Stimulated activated naive CD4-positive, alpha-beta T cell (primary cell): ENCODE measurements around the gene PSMB3.
"Not testable (repeated sequence)": the region's sequence is repeated elsewhere in the genome, so short reads cannot be mapped to it uniquely, and the experiment has no call there.

Experiments
- DNase-seq, 6 experiments: peaks; one replicate each; lab custom pipeline; 2025; lab: John Stamatoyannopoulos, UW

The PSMB3 gene

DNA sequence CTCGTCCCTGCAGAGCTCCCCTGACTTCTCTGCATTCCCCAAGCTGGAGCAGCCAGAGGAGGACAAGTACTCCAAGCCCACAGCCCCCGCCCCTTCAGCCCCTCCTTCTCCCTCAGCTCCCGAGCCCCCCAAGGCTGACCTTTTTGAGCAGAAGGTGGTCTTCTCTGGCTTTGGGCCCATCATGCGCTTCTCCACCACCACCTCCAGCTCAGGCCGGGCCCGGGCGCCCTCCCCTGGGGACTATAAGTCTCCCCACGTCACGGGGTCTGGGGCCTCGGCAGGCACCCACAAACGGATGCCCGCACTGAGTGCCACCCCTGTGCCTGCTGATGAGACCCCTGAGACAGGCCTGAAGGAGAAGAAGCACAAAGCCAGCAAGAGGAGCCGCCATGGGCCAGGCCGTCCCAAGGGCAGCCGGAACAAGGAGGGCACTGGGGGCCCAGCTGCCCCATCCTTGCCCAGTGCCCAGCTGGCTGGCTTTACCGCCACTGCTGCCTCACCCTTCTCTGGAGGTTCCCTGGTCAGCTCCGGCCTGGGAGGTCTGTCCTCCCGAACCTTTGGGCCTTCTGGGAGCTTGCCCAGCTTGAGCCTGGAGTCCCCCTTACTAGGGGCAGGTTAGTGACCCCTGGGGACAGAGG lies 36.1 kb upstream of the PSMB3 start:
- DNase-seq, result no peak

DNA sequence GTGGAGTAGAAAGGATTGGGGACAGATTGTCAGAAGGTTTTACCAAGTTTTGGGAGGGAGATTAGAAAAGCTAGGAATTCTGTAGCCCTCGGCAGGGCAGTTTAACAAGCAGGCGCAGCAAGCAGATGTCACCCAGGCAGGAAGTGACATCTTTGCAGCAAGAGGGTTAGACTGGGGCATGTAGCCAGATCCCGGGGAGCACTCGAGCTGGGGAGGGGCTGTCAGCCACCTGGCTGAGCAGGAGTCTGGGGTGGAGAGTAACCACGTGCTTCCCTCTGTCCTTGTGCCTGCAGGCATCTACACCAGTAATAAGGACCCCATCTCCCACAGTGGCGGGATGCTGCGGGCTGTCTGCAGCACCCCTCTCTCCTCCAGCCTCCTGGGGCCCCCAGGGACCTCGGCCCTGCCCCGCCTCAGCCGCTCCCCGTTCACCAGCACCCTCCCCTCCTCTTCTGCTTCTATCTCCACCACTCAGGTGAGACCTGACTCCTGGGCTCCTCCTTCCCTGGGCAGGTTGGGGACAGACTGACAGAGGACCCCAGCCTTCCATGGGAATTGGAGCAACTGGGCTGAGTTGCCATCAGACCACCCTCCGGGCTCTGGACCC lies 35.3 kb upstream of the PSMB3 start:
- DNase-seq, result no peak

DNA sequence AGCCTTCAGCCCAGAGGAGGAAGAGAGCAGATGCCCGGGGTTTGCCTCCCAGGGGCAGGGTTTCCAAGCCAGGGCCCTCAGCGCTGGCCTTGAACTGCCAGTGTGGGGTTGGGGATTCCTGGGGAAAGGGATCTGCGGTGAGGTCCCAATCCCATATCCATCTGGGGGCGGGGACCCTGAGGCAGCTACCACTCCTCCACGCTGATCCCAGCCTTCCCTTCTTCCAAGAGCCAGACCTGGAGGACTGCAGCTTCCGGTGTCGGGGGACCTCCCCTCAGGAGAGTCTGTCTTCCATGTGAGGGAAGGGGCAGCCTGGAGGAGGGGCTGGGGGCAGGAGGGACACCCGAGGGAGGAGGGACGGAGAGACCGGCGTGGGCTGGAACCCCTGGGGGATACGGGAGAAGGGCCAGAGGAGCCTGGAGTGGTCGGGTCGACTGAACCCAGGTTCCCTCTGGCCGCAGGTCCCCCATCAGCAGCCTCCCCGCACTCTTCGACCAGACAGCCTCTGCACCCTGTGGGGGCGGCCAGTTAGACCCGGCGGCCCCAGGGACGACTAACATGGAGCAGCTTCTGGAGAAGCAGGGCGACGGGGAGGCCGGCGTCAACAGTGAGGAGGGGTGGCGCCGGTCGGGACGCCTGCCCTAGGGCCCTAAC lies 33.1 kb upstream of the PSMB3 start:
- DNase-seq, result no peak

DNA sequence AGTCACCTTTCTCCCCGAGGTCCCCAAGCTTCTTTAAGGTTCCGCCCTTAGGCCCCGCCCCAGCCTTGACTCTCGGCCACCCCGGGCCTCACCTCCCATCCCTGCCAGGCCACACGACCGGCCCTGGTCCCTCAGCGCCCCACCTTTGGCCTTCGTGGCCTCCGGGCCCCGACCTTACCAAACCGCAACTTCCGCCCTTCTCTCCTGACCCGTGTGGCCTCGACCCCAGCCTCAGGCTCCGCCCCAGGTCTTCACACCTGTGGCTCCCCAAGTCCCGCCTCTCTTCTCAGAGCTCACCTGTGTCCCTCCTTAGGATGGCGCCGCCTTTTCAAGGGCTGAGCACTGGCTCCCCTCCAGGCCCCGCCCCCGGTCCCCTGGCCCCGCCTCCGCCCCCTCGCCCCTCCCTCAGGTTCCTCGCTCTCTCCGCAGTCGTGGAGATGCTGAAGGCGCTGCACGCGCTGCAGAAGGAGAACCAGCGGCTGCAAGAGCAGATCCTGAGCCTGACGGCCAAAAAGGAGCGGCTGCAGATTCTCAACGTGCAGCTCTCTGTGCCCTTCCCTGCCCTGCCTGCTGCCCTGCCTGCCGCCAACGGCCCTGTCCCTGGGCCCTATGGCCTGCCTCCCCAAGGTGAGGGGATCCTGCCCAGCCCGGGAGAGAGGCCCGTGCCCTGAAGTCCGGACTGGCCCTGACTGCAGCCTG lies 32.4 kb upstream of the PSMB3 start:
- peak in 2 of 6 experiments; percentile 6 to 25 for DNase-seq

DNA sequence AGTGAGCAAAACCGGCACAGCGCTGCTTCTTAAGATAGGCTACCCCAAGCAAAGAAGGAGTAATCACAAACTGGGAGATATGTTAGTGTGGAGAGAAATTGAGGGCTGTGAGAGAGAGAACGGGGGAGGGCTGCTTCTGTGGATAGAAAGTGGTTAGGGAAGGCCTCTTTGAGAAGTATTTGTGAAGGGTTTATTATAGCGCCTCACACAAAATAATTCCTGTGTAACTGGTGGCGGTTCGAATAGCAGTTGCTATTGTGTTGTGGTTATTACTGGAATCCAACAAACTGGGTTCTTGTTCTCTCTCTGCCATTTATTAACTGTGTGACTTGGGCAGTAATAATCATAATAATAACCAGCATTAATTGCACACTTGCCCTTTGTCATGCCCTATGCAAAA lies 31.6 kb upstream of the PSMB3 start:
- no peak for DNase-seq

DNA sequence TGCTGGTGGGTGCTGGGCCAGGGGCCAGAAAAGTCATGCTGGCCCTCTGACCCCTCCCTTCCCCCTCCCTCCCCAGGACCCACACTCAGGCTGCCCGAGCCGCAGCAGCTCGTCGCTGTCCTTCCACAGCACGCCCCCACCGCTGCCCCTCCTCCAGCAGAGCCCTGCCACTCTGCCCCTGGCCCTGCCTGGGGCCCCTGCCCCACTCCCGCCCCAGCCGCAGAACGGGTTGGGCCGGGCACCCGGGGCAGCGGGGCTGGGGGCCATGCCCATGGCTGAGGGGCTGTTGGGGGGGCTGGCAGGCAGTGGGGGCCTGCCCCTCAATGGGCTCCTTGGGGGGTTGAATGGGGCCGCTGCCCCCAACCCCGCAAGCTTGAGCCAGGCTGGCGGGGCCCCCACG lies 30.7 kb upstream of the PSMB3 start:
- DNase-seq, result no peak

DNA sequence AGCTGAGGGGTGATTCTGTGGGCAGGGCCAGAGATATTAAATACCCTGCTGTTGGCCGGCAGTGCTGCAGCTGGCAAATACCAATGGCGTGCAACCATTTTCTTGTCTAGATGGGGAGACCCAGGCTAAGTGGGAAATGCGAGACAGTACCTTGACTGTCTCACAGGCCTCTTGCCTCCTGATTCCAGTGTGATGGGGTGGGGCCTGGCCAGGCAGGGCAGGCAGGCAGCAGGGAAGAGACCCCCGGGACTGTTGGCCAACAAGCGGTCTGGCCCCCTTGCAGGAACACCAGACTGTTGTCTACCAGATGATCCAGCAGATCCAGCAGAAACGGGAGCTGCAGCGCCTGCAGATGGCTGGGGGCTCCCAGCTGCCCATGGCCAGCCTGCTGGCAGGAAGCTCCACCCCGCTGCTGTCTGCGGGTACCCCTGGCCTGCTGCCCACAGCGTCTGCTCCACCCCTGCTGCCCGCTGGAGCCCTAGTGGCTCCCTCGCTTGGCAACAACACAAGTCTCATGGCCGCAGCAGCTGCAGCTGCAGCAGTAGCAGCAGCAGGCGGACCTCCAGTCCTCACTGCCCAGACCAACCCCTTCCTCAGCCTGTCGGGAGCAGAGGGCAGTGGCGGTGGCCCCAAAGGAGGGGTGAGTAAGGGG lies 28.1 kb upstream of the PSMB3 start:
- no peak for DNase-seq

DNA sequence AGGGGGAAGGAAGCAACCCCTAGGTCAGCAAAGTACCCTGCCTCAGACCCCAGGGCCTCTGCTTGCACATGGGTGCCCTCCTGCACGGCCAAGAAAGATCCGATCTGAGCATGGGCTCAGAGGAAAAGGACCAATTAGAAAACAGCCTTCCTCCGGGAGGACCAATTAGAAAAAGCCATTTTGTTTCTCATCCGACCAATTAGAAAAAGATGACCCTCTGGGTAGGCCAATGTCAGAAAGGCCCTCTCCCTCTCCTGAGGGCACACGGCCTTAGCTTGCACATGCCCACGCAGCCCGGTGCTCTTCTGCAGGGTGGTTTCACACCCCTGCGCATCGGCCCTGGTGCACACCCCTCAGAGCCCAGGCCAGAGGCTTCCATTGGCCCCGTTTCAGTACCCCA lies 27.5 kb upstream of the PSMB3 start:
- DNase-seq, result no peak

DNA sequence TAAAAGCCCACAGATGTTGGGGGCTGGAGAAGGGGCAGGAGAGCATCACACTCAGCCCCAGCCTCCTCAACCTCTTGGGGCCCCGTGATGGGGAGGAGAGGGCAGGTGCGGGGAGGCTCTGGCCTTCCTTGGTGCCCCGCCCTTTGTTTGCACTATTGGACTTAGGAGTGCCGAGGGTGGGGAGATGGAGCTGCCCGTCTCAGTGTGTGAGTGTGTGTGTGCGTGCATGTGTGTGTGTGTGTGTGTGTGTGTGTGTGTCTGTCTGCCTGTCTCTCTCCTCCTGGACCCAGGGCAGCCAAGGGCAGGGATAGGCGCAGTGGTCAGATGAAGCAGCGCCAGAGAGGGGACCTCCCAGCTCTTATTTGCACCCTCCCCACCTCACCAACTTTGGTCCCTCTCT lies 26.4 kb upstream of the PSMB3 start:
- not testable (repeated sequence) for DNase-seq

DNA sequence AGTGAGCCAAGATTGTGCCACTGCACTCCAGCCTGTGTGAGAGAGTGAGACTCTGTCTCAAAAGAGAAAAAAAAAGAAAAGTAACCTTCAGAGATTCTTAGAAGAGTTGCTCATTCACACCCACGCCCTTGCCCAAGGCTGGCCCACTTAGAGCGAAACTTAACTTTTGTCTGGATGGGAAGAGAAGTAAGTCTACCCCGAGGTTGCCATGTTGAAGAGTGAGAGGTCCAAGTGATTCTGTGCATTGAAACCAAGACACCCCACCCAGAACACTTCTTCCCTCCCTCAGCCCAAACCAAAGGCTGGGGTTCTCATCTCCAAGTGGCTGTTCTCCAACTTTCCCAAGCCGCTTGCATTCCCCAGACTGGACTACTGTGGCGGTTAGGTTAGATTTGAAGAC lies 24.8 kb upstream of the PSMB3 start:
- peak in 3 of 6 experiments; percentile 27 to 64 (median 45) for DNase-seq

DNA sequence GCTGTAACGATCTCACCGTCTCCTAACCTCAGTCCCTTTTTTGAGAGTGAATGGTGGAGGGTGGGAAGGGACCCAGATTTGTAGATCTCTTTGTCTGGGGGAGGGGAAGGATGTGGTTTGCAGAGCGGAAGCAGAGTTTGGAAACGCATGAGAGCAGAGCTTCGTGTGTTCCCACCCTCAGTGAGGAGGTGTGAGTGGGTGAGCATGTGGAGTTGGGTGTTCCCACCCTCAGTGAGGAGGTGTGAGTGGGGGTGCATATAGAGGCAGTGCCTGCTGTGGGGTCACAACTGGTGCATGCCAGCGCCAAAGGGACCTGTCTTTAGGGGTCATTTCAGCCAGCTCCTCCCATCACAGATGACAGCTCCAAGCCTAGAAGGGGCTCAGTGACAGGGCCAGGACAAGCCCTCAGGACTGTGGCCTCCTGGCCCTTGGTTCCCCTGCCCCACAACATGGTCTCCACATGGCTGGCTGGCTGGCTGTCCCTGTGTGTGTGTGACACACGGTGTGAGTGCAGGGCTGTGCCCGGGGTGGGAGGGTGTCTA lies 24.2 kb upstream of the PSMB3 start:
- peak; percentile 50 to 88 (median 75) for DNase-seq

DNA sequence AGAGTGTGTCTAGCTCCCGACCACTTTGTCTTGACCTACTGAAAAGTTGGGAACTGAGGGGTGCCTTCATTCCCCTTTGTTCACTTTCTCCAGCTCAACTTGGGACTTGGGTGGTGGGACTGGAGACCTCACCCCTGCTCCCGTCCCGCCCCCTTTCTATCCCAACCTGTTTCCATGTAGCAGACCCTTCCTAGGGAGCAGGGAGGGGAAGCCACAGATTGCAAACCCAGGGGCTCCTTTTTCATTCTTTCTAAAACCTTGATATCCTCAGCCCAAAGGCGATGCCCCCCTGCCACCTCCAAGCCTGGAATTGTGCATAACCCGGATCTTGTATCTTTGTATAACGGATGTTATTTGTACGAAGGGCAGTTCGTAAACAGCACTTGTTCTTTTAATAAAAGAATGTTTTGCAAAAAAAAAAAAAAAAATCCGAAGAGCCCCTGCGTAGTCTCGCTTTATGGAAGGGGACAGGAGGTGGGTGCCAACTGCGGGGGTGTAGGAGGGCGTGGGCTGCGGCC lies 23.1 kb upstream of the PSMB3 start:
- no peak for DNase-seq

DNA sequence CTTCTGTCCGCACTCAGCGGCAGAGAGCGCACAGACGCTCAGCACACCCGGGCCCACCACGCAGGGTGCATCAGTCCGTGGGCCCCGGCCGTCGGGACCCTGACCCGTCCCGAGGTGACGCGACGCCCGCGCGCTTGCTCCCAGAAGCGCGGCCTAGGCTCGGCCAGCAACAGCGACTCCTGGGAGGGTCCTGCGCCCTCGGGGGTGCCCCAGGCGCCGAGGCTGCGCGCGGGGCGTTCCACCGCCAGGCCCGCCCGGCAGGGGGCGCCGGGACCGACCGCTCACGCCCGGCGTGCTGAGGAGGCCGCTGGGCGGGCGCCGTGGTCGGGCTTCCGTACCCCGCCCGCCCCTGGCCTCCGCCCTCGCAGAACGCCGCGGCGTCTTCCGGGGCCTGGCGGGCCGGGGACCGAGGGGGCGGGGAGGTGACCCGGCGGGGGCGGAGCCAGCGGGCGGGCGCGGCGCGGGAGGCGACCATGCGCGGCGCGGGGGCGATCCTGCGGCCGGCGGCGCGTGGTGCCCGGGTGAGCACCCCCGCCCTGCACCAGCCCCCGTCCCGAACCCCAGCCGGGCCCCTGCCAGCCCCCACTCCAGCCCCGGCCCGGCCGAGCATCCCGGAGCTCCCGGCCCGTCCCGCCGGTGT lies 22.5 kb upstream of the PSMB3 start, which contains the start of gene CISD3:
Gene CISD3 (plus strand): TSS at position 456 of the 640 bp plus-strand sequence. CDS start 18 bp downstream, at position 474.
- DNase-seq, result peak; percentile 69 to 87 (median 74)

DNA sequence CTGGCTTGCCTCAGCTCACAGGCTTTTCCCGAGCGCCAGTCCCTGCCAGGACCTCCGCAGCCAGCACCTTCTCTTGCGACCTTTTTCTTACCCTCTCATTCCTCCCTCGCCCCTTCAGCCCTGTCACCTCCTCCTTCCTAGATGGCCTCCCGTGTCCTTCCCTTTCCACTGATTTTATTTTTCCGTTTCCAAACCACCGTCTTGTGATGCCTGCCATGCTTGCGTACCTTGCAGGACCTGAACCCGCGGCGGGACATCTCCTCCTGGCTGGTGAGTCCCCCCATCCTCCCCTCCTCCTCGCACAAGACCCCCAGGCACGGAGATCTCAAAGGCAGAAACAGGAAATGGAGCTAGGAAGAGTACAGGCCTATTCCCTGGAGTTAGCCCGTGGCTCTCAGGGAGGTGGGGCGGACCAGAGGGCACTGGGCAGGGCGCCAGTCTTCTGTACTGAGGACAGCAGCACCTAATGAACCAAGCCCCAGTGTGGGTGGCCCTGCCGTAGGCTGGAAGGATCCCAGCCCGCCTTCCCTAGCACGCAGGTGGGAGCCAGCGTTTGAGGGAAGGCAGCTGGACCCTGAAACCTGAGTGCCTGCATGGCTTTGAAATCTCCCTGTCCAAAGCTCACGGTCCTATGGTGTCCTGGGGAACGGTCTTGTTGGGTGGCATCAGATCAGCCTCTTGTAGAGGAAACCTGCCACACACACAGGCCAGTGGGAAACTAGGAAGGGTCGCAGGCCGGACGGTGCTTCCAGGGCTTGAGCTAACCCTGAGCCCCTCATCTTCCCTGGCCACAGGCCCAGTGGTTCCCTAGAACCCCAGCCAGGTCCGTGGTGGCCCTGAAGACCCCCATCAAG lies 21.8 kb upstream of the PSMB3 start:
- peak in 2 of 6 experiments; percentile 29 to 64 for DNase-seq

DNA sequence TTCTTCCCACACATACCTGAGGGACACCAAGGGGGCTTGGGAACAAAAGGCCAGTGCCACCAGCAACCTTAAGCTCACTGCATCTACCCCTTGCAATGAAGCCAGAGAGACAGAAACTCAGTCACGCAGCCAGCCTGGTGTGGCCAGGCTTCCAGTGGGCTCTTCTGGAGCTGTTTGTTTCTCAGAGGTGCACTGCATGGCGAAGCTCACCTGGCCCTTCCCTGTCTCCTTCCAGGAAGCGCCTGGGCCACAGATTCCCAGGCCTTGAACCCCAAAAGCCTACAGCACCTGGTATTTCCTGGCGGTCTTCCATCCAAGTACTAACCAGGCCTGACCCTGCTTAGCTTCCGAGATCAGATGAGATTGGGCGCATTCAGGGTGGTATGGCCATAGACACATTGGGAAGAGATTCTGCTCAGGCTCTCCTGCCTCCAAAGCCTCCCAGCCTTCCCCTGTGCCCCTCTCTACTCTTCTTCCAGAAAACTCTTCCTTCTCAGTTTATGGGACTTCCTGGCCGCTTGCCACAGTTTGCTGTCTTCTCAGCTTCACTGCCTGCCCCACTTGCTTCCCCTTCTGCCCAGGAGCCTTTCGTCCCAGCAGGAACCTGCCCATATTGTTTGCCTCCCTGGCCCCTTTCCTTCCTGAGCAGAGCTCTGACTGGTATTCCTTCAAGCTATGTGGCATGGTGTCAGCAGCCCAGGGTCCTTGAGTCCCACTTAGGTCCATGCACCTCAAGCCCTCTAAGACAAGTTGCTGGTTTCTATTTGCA lies 20.8 kb upstream of the PSMB3 start:
- DNase-seq, result no peak

DNA sequence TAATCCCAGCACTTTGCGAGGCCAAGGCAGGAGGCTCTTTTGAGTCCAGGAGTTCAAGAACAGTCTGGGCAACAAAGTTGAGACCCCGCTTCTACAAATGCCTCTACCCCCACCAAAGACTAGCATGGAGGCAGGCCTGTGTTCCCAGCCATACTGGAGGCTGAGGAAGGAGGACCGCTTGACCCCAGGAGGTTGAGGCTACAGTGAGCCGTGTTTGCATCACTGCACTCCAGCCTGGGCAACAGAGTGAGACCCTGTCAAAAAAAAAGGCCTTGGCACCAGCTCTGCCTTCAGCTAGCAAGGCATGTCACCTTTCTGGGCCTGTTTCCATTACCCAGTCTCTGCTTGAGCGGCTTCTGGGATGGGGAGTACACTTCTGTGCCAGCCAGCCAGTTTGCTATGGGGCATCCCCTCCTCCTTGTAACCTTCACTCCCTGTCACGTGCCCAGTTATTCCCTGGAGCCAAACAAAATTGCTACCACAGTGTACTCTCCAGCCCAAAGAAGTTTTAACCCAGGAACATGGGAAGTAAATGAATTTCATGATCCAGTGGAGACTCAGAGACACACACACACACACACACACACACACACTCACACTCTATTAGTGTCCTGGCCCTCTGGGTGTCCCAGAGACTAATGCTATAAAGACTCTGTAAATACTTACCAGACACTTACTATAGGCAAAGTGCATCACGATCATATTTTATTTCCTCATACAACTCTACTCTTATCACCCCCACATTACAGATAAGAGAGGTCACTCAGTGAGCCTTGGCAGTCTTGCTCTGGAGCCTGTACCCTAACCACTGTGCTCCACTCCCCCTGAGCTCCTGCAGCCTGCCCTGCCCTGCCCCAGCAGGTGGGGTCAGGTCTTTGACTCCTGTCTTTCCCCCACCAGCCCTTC lies 19.9 kb upstream of the PSMB3 start:
- no peak for DNase-seq

DNA sequence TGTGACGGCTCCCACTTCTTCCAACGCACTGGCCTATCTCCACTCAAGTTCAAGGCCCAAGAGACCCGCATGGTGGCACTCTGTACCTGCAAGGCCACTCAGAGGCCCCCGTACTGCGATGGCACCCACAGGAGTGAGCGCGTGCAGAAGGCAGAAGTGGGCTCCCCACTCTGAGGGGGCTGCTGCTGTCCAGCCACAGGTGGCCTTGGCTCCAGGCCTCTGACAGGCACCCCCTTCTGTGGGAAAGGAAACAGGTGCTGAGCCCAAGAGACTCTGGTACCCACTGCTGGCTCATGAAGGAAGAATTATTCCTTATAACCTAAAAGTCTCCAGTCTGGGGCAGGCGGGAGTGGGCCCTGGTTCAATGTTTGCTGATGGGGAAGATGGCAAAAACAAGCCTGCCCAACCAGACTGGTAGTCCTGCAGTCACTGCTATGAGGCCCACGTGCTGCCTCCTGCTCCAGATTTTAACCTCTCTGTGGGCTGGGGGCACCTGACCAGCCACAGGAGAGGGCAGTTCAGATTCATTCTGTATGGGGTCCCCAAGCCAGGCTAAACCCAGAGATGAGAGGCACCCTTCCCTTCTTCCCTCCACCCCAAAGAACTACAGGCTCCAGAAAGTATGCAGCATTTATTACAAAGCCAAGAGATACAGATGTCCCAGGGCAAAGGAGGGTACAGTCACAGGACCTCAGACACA lies 19.1 kb upstream of the PSMB3 start:
- DNase-seq, result no peak
